ENCODE data around the gene SCARF2. TPM values are rescaled to one million over a fixed set of nuclear protein-coding genes. Genes with fewer than 3 reads are reported as not detected.
"Not testable (repeated sequence)": the region's sequence is repeated elsewhere in the genome, so short reads cannot be mapped to it uniquely, and the experiment has no call there.

SCARF2 gene
- total RNA-seq, 1 experiment from 2014 or later, result 9.5 TPM

DNA sequence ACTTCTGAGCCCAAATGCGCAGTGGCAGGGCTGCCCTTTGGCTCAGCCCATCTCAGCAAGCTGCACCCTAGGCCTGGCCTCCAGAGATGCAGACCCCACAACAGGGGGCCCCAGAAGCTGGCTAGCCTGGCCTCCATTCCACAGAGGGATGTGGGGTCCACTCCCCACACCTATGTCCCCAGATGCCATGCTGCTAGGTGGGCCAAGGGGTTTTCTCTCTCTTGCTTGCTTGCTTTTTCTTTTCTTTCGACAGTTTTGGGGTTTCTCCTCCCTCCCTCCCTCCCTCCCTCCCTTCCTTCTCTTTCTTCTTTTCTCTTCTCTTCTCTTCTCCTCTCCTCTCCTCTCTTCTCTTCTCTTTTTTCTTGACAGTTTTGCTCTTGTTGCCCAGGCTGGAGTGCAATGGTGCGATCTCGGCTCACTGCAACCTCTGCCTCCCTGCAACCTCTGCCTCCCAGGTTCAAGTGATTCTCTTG lies 9.6 kb downstream of the SCARF2 start:
- no peak for DNase-seq (ENCODE audit: low read depth)

GRCh38 chr22:20427104-20427944 lies 10.3 kb downstream of the SCARF2 start:
- DNase-seq (ENCODE audit: low read depth), result no peak

DNA sequence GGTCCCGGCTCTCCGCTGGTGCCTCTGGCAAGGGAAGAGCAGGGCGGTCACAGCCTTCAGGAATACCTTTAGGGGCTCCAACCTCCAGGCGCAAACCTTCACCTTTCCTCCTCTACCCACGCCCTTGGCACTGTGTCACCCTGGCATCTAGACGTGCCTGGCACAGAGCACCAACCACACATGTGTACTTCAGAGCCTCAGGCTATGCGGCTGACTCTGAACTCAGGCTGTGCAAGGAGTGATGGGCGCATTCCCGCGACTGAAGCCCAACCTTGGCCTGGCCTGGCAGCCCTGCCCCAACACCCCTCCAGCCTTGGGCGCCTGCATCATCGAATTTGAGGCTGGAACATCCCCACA lies 11.4 kb downstream of the SCARF2 start:
- DNase-seq (ENCODE audit: low read depth), result no peak

GRCh38 chr22:20425566-20426258 lies 11.9 kb downstream of the SCARF2 start:
- DNase-seq (ENCODE audit: low read depth), result no peak

- no peak for DNase-seq (ENCODE audit: low read depth)
Observed at GRCh38 chr22:20424932-20425565, 12.6 kb downstream of the SCARF2 start.

GRCh38 chr22:20424568-20424931 lies 13.1 kb downstream of the SCARF2 start:
- DNase-seq (ENCODE audit: low read depth), result no peak

DNA sequence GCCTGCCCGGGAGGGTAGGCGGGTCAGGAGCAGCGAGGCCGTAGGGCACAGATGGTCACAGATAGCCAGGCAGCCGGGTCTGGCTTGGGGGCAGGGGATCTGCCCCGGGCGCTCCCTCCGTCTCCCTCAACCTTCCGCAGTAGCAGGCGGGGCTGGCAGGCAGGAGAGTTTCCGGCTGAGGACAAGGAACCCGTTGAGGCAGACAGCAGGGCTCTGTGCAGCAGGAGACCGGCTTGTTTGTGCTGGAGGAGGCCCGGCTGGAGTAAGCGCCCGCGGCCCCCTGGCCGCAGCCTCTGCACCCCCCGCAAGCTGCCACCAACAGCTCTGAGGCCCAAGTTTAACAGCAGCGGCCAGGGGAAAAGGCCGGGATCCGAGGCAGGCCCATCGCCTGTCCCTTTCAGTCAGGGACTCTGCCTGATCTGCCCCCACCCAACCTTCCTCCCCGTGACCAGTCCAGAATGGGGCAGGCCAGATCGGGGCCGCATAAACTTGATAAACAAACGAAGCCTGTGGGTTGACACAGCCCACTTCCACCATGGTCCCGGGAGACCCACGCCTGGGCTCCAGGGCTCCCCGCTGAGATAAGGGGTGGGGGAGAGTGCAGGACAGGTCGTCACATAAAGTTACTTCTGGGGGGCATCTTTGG lies 13.6 kb downstream of the SCARF2 start:
- no peak for DNase-seq (ENCODE audit: low read depth)

GRCh38 chr22:20423008-20423905 lies 14.4 kb downstream of the SCARF2 start:
- DNase-seq (ENCODE audit: low read depth), result no peak

- DNase-seq (ENCODE audit: low read depth), result peak; percentile 47
Observed at GRCh38 chr22:20422271-20423007, 15.2 kb downstream of the SCARF2 start.

DNA sequence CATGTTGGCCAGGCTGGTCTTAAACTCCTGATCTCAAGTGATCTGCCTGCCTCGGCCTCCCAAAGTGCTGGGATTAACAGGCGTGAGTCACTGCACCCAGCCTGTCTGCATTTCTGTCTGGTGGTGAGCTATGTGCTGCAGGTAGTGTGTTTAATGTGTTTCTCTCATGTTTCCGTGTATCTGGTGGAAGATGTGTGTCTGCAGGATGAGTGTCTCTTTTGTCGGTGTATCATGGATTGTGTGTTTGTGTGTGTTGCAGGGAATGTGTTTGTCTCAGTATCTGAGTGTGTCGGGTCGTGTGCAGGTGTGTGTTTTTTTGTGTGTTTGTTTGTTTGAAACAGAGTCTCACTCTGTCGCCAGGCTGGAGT lies 16.1 kb downstream of the SCARF2 start:
- peak; percentile 36 for DNase-seq (ENCODE audit: low read depth)

DNA sequence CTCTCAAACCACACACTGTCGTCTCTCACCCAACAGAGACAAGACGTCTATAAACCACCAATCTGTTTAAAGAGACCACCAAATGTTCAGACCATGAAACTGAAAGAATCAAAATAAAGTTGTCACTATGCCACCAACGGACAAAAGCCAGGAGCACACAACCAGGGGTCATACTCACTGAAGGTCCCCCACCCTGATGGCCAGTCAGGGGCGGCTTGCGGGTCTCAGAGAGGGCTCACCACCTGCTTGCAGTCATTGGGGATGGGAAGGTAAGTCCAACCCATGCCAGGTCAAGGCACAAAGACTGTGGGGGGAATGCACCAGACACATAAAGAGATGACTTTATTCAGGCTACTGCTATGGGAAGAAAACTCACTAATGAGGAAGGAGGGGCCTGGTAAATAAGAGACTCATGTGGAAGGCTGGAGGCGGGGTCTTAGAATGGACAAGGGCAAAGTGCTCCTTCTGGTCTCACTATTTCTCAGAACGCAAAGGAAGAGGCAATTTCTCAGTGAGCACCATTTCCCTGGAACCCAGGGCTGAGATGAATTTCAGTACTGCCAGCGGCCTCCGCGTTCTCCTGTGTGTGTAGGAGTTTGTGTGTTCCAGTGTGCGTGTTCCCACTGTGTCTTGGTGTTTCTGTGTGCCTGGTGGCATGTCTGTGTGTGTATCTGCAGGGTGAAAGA lies 17.3 kb downstream of the SCARF2 start:
- DNase-seq (ENCODE audit: low read depth), result no peak

DNA sequence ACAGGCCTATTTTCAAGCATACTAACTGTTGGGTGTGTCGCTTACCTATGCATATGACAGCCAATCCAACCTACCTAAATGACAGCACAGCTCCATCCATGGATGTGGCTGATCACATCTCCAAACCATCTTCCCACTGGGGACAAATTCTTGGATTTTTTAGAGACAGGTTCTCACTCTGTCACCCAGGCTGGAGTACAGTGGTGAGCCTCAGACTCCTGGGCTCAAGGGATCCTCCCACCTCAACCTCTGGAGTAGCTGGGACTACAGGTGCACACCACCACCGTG lies 18.0 kb downstream of the SCARF2 start:
- DNase-seq (ENCODE audit: low read depth), result no peak

- DNase-seq (ENCODE audit: low read depth), result peak; percentile 88
Observed at GRCh38 chr22:20418211-20418788, 19.3 kb downstream of the SCARF2 start.

- not testable (repeated sequence) for DNase-seq (ENCODE audit: low read depth)
Observed at GRCh38 chr22:20415699-20416098, 21.9 kb downstream of the SCARF2 start.

- DNase-seq (ENCODE audit: low read depth), result not testable (repeated sequence)
Observed at GRCh38 chr22:20415241-20415640, 22.4 kb downstream of the SCARF2 start.

GRCh38 chr22:20414450-20414849 lies 23.2 kb downstream of the SCARF2 start:
- DNase-seq (ENCODE audit: low read depth), result no peak

DNA sequence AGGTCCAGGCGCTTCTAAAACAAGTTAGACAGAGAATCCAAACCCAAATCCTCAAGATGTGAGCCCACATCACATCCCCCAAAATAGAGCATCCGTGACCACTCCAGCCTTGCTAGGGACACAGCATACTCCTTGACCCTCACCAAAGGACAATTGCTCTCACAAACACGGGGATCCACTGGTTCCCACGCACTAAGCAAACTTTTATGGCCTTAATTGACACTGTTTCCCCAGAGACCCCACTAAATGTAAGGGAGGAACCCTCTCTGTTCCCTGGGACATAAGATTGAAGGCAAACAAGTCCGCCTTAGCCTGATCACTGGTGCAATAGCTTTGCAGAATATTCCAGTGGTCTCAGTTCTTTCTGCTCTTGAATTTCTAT lies 23.6 kb downstream of the SCARF2 start:
- DNase-seq (ENCODE audit: low read depth), result no peak

GRCh38 chr22:20413217-20414058 lies 24.2 kb downstream of the SCARF2 start:
- DNase-seq (ENCODE audit: low read depth), result no peak
